HCT116 (cell line): Measurements from ENCODE around the gene WAS. TPM values are rescaled to one million over a fixed set of nuclear protein-coding genes. Genes with fewer than 3 reads are reported as not detected.

Experiments
- ATAC-seq: fragments of 200-7000 bp; cut with Tn5 transposase; 2 replicates; pipeline ENCODE4 v1.9.1; 2020; ENCODE audit warnings: mild to moderate bottlenecking, moderate library complexity
- BruUV-seq: library from RNA; stranded (reverse); fragments of 400-500 nt; replicated peaks from 2 replicates; lab custom pipeline; 2021; lab: Mats Ljungman, UMichigan
- CTCF ChIA-PET: fragments of 300-600 bp; sonication (Branson Sonifier 250); formaldehyde crosslinking; loops from one replicate; lab custom pipeline; 2021; ENCODE audit warnings: antibody characterized with exemption; lab: Charles Lee
- POLR2A ChIA-PET: fragments of 300-600, 350-600 bp; sonication (Branson Sonifier 250); formaldehyde crosslinking; loops from one replicate; lab custom pipeline; 2021; ENCODE audit warnings: antibody characterized with exemption; lab: Charles Lee
- RAD21 ChIA-PET, 2 experiments: fragments of 300-600 bp; sonication (Branson Sonifier 250); formaldehyde crosslinking; loops; one replicate each; lab custom pipeline; 2023; ENCODE audit warnings: low total read pairs in 2 of 2; ENCODE audit not compliant: uncharacterized antibody in 2 of 2, unreplicated experiment in 2 of 2, low non-redundant PET in 1 of 2; lab: Charles Lee
- DNase-seq: peaks from one replicate; pipeline ENCODE4 v3.0.0-alpha.2; 2010; ENCODE audit warnings: low read depth, low spot score
- H2AFZ ChIP-seq: fragments of 200-600 bp; shearing (Covaris generic), sonication (generic); 2 replicates; pipeline ENCODE4 v1.6.1; 2017; ENCODE audit warnings: low read depth, mixed run types, mixed read lengths, antibody characterized with exemption, low read length; ENCODE audit not compliant: poor library complexity, severe bottlenecking
- H3K27ac ChIP-seq: 2 replicates; pipeline ENCODE4 v1.5.1; 2012; ENCODE audit warnings: low read depth, low read length
- H3K27me3 ChIP-seq: fragments of 200-600 bp; sonication (generic); 2 replicates; pipeline ENCODE4 v1.6.1; 2016; ENCODE audit warnings: mixed run types, low read length, mixed read lengths; ENCODE audit not compliant: insufficient read depth
- H3K36me3 ChIP-seq, 2 experiments: fragments of 200-500 bp in 1 of 2; fragments of 200-600 bp in 1 of 2; sonication (Bioruptor generic) in 1 of 2; sonication (generic) in 1 of 2; 2 replicates each; pipeline versions ENCODE4 v1.5.1 to v1.6.1; 2014 to 2016; ENCODE audit warnings: low read length in 2 of 2, inconsistent platforms in 1 of 2, mixed read lengths in 1 of 2, mixed run types in 1 of 2; ENCODE audit not compliant: insufficient read depth in 2 of 2, control insufficient read depth in 1 of 2
- H3K4me1 ChIP-seq, 2 experiments: fragments of 200-600 bp in 1 of 2; sonication (generic) in 1 of 2; 2 replicates each; pipeline versions ENCODE4 v1.5.1 to v1.6.1; 2012 to 2017; ENCODE audit warnings: low read length in 2 of 2, inconsistent platforms in 1 of 2, mild to moderate bottlenecking in 1 of 2, mixed read lengths in 1 of 2, mixed run types in 1 of 2, moderate library complexity in 1 of 2; ENCODE audit not compliant: insufficient read depth in 2 of 2, control insufficient read depth in 1 of 2
- H3K4me2 ChIP-seq: fragments of 200-600 bp; sonication (generic); 2 replicates; pipeline ENCODE4 v1.6.1; 2017; ENCODE audit warnings: mixed run types, low read length, mixed read lengths
- H3K4me3 ChIP-seq, 2 experiments: fragments of 200-600 bp in 1 of 2; sonication (generic) in 1 of 2; replicated peaks in 1 of 2; 2 replicates each; pipeline ENCODE4 v1.5.1; 2011 to 2016; ENCODE audit warnings: low read length in 2 of 2, control low read depth in 1 of 2, low read depth in 1 of 2, mild to moderate bottlenecking in 1 of 2, mixed read lengths in 1 of 2, mixed run types in 1 of 2
- H3K79me2 ChIP-seq: fragments of 200-600 bp; sonication (generic); 2 replicates; pipeline ENCODE4 v1.6.1; 2017; ENCODE audit warnings: mild to moderate bottlenecking, mixed run types, low read length, moderate library complexity, mixed read lengths; ENCODE audit not compliant: insufficient read depth
- H3K9ac ChIP-seq: fragments of 200-600 bp; sonication (generic); 2 replicates; pipeline ENCODE4 v1.6.1; 2016; ENCODE audit warnings: low read length, mixed read lengths
- H3K9me2 ChIP-seq: fragments of 200-600 bp; sonication (generic), shearing (Covaris generic); 2 replicates; pipeline ENCODE4 v1.6.1; 2017; ENCODE audit warnings: mixed run types, mild to moderate bottlenecking, moderate library complexity; ENCODE audit not compliant: insufficient read depth
- H3K9me3 ChIP-seq, 2 experiments: fragments of 200-500 bp in 1 of 2; fragments of 200-600 bp in 1 of 2; sonication (Bioruptor generic) in 1 of 2; sonication (generic) in 1 of 2; 2 replicates each; pipeline ENCODE4 v1.6.1; 2014 to 2017; ENCODE audit warnings: low read length in 2 of 2, mixed read lengths in 2 of 2, inconsistent platforms in 1 of 2, low read depth in 1 of 2, mild to moderate bottlenecking in 1 of 2, mixed run types in 1 of 2, moderate library complexity in 1 of 2; ENCODE audit not compliant: control insufficient read depth in 1 of 2, insufficient read depth in 1 of 2
- H4K20me1 ChIP-seq: fragments of 200-600 bp; sonication (generic), shearing (Covaris generic); 2 replicates; pipeline ENCODE4 v1.6.1; 2017; ENCODE audit warnings: mixed run types, mild to moderate bottlenecking, moderate library complexity; ENCODE audit not compliant: insufficient read depth
- EGR1 ChIP-seq: IDR thresholded peaks from 2 replicates; pipeline ENCODE4 v1.6.1; 2012; ENCODE audit warnings: low read depth
- ELF1 ChIP-seq: IDR thresholded peaks from 2 replicates; pipeline ENCODE4 v1.6.1; 2012; ENCODE audit warnings: low read depth, borderline replicate concordance
- EZH2 ChIP-seq: fragments of 200-600 bp; sonication (generic); IDR thresholded peaks from 2 replicates; pipeline ENCODE4 v1.6.1; 2017; ENCODE audit warnings: antibody characterized with exemption, mixed run types
- EZH2phosphoT487 ChIP-seq: fragments of 200-600 bp; IDR thresholded peaks from 2 replicates; pipeline ENCODE4 v1.6.1; 2018; ENCODE audit warnings: antibody characterized with exemption, borderline replicate concordance
- FOSL1 ChIP-seq: IDR thresholded peaks from 2 replicates; pipeline ENCODE4 v1.6.1; 2012; ENCODE audit warnings: low read depth
- JUND ChIP-seq: IDR thresholded peaks from 2 replicates; pipeline ENCODE4 v1.6.1; 2012
- POLR2A ChIP-seq: IDR thresholded peaks from 2 replicates; pipeline ENCODE4 v1.7.0; 2011; ENCODE audit warnings: borderline replicate concordance; ENCODE audit not compliant: insufficient read depth, insufficient read length; ENCODE audit errors: extremely low read depth
- POLR2AphosphoS5 ChIP-seq: IDR thresholded peaks from 2 replicates; pipeline ENCODE4 v1.6.1; 2011; ENCODE audit warnings: mild to moderate bottlenecking, low read depth, low read length, moderate library complexity
- RAD21 ChIP-seq: IDR thresholded peaks from 2 replicates; pipeline ENCODE4 v1.6.1; 2012; ENCODE audit warnings: low read depth, mild to moderate bottlenecking
- SIN3A ChIP-seq: IDR thresholded peaks from 2 replicates; pipeline ENCODE4 v1.6.1; 2012; ENCODE audit warnings: low read depth
- SP1 ChIP-seq: IDR thresholded peaks from 2 replicates; pipeline ENCODE4 v1.6.1; 2012; ENCODE audit warnings: low read depth
- SRF ChIP-seq: IDR thresholded peaks from 2 replicates; pipeline ENCODE4 v1.6.1; 2012; ENCODE audit warnings: low read depth
- TCF7L2 ChIP-seq: IDR thresholded peaks from 2 replicates; pipeline ENCODE4 v1.7.0; 2011; ENCODE audit warnings: borderline replicate concordance, inconsistent platforms; ENCODE audit not compliant: insufficient read depth, insufficient read length; ENCODE audit errors: extremely low read depth
- intact Hi-C: fragments of 100-400 bp; cut with micrococcal nuclease; formaldehyde crosslinking; loops from 2 replicates; pipeline ENCODE4 v1.10.0; 2022
- total RNA-seq: library from RNA; stranded (reverse); gene quantifications from one replicate; pipeline ENCODE4 v1.2.1, GENCODE V29; 2021; ENCODE audit not compliant: unreplicated experiment
- TF ChIP-seq, protein P1 (sequence below): IDR thresholded peaks from 2 replicates; pipeline ENCODE4 v1.6.1; 2011; ENCODE audit warnings: mild to moderate bottlenecking, low read length, moderate library complexity; ENCODE audit not compliant: insufficient replicate concordance; ENCODE audit errors: extremely low read depth
- TF ChIP-seq, protein P2 (sequence below): IDR thresholded peaks from 2 replicates; pipeline ENCODE4 v1.6.1; 2012
- TF ChIP-seq, protein P3 (sequence below), 3 experiments: fragments of 200-600 bp in 1 of 3; sonication (generic) in 1 of 3; IDR thresholded peaks in 2 of 3; conservative IDR thresholded peaks in 1 of 3; 2 replicates each; pipeline ENCODE4 v1.5.1; 2012 to 2017; ENCODE audit warnings: low read depth in 2 of 3, low read length in 2 of 3, antibody characterized with exemption in 1 of 3, borderline replicate concordance in 1 of 3, control low read depth in 1 of 3, mild to moderate bottlenecking in 1 of 3, mixed read lengths in 1 of 3, mixed run types in 1 of 3, moderate library complexity in 1 of 3; ENCODE audit not compliant: insufficient read depth in 1 of 3
- TF ChIP-seq, protein P4 (sequence below): IDR thresholded peaks from 2 replicates; pipeline ENCODE4 v1.6.1; 2012
- TF ChIP-seq, protein P5 (sequence below): IDR thresholded peaks from 2 replicates; pipeline ENCODE4 v1.6.1; 2012; ENCODE audit warnings: low read depth

Gene WAS
- total RNA-seq, 1 experiment from 2014 or later, result 0.84 TPM

DNA sequence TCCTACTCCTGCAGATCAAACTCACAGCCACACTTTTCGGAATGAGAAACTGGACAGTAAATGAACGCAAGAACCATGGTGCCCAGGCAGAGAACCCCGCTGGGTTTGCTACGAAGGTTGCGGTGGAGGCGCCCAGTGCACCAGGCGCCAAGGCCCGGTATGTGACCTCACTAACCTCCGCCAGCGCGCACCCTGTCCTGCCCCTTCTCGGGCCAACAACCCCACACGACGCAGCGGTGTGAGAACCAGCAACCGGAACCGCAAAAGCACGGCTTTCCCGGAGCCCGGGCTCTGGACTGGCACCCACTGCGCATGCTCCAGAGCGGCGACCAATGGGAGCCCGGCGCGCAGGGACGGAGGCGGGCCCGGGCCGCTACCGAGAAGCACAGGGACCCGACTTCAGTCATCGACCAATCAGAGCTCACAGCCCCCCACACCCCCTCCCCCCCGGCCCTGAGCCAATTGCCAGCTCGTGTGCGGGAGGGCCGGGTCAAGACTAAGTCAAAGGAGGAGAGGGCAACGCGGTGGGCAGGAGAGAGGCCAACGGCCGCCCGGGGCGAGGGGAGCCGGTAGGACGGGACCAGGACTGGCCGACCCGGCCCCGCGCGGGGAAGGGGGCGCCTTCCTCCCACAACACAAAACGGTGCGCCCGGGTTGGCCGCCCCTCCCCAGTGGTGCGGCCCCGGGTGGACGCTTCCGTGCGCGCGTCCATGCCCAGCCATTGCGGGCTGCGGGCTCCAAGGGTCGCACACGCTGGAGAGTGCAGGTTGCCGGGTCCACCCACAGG is 7.3 kb upstream of the WAS start:
- H2AFZ ChIP-seq, result no peak overlapping the region
- peak; percentile 53 for DNase-seq
- TF ChIP-seq EGR1 (no peak), TCF7L2 (no peak), SIN3A (peak; percentile 55; the same call in 1 of the 2 replicates), JUND (no peak), SP1 (peak; percentile 69), RAD21 (no peak), POLR2AphosphoS5 (peak; percentile 82), EZH2 (no peak), ELF1 (no peak), FOSL1 (no peak), EZH2phosphoT487 (no peak), SRF (no peak), POLR2A (peak; percentile 49)
- TF ChIP-seq, protein P1, sequence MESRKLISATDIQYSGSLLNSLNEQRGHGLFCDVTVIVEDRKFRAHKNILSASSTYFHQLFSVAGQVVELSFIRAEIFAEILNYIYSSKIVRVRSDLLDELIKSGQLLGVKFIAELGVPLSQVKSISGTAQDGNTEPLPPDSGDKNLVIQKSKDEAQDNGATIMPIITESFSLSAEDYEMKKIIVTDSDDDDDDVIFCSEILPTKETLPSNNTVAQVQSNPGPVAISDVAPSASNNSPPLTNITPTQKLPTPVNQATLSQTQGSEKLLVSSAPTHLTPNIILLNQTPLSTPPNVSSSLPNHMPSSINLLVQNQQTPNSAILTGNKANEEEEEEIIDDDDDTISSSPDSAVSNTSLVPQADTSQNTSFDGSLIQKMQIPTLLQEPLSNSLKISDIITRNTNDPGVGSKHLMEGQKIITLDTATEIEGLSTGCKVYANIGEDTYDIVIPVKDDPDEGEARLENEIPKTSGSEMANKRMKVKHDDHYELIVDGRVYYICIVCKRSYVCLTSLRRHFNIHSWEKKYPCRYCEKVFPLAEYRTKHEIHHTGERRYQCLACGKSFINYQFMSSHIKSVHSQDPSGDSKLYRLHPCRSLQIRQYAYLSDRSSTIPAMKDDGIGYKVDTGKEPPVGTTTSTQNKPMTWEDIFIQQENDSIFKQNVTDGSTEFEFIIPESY, result no peak
- TF ChIP-seq, protein P2, sequence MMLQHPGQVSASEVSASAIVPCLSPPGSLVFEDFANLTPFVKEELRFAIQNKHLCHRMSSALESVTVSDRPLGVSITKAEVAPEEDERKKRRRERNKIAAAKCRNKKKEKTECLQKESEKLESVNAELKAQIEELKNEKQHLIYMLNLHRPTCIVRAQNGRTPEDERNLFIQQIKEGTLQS, result no peak
- TF ChIP-seq, protein P3, sequence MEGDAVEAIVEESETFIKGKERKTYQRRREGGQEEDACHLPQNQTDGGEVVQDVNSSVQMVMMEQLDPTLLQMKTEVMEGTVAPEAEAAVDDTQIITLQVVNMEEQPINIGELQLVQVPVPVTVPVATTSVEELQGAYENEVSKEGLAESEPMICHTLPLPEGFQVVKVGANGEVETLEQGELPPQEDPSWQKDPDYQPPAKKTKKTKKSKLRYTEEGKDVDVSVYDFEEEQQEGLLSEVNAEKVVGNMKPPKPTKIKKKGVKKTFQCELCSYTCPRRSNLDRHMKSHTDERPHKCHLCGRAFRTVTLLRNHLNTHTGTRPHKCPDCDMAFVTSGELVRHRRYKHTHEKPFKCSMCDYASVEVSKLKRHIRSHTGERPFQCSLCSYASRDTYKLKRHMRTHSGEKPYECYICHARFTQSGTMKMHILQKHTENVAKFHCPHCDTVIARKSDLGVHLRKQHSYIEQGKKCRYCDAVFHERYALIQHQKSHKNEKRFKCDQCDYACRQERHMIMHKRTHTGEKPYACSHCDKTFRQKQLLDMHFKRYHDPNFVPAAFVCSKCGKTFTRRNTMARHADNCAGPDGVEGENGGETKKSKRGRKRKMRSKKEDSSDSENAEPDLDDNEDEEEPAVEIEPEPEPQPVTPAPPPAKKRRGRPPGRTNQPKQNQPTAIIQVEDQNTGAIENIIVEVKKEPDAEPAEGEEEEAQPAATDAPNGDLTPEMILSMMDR (IDR thresholded peaks at IDR 0.05 in 2 of 3, conservative IDR thresholded peaks at IDR 0.05 in 1 of 3; ENCODE audit: borderline replicate concordance in 1 of 3, insufficient read depth in 1 of 3, low read depth in 2 of 3, low read length in 2 of 3), result no peak
- TF ChIP-seq, protein P4, sequence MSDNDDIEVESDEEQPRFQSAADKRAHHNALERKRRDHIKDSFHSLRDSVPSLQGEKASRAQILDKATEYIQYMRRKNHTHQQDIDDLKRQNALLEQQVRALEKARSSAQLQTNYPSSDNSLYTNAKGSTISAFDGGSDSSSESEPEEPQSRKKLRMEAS, result peak; percentile 29
- TF ChIP-seq, protein P5, sequence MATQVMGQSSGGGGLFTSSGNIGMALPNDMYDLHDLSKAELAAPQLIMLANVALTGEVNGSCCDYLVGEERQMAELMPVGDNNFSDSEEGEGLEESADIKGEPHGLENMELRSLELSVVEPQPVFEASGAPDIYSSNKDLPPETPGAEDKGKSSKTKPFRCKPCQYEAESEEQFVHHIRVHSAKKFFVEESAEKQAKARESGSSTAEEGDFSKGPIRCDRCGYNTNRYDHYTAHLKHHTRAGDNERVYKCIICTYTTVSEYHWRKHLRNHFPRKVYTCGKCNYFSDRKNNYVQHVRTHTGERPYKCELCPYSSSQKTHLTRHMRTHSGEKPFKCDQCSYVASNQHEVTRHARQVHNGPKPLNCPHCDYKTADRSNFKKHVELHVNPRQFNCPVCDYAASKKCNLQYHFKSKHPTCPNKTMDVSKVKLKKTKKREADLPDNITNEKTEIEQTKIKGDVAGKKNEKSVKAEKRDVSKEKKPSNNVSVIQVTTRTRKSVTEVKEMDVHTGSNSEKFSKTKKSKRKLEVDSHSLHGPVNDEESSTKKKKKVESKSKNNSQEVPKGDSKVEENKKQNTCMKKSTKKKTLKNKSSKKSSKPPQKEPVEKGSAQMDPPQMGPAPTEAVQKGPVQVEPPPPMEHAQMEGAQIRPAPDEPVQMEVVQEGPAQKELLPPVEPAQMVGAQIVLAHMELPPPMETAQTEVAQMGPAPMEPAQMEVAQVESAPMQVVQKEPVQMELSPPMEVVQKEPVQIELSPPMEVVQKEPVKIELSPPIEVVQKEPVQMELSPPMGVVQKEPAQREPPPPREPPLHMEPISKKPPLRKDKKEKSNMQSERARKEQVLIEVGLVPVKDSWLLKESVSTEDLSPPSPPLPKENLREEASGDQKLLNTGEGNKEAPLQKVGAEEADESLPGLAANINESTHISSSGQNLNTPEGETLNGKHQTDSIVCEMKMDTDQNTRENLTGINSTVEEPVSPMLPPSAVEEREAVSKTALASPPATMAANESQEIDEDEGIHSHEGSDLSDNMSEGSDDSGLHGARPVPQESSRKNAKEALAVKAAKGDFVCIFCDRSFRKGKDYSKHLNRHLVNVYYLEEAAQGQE, result no peak
- TF ChIP-seq, all 23 proteins: peak for 5
- no TSS peak for BruUV-seq
- peak; percentile 96 for ATAC-seq
- H4K20me1 ChIP-seq, result no peaks in the 10 kb centered on the region
- no peaks in the 10 kb centered on the region for H3K36me3 ChIP-seq
- ChIA-PET RAD21 (interaction anchor here in 1 of 2 experiments (0.5 kb wide), 1 partner anchor 78 kb away, joined by 3 read pairs; no protein-coding TSS in a partner anchor), CTCF (interaction anchor here (1.0 kb wide), 1 partner anchor 28 kb away, joined by 3 read pairs; no protein-coding TSS in a partner anchor), POLR2A (interaction anchor here (1.0 kb wide), 1 partner anchor 61 kb away, joined by 3 read pairs; no protein-coding TSS in a partner anchor)
- H3K4me1 ChIP-seq, result peaks cover 3 to 7% of the 10 kb centered on the region in 2 experiments; a peak in 1 of 4 replicates
- peak overlapping the region; percentile 71 to 78 for H3K4me3 ChIP-seq
- H3K9me3 ChIP-seq, result no peaks in the 10 kb centered on the region
- H3K4me2 ChIP-seq, result peak overlapping the region; percentile 80
- no peaks in the 10 kb centered on the region for H3K79me2 ChIP-seq
- H3K9ac ChIP-seq, result peak overlapping the region; percentile 75
- H3K27ac ChIP-seq, result peak overlapping the region; percentile 79
- intact Hi-C loops, result no loop called here
- no peaks in the 10 kb centered on the region for H3K9me2 ChIP-seq
- no peaks in the 10 kb centered on the region for H3K27me3 ChIP-seq
